Measurements from ENCODE around the gene ELP4. TPM values are rescaled to one million over a fixed set of nuclear protein-coding genes. Genes with fewer than 3 reads are reported as not detected.

Gene ELP4
- total and polyA plus RNA-seq, 9 of the 15 experiments (the other 6 are each of a cell fraction or from before 2014, with no cell fraction given): 24.1 to 60.3 (median 38.7) TPM

DNA sequence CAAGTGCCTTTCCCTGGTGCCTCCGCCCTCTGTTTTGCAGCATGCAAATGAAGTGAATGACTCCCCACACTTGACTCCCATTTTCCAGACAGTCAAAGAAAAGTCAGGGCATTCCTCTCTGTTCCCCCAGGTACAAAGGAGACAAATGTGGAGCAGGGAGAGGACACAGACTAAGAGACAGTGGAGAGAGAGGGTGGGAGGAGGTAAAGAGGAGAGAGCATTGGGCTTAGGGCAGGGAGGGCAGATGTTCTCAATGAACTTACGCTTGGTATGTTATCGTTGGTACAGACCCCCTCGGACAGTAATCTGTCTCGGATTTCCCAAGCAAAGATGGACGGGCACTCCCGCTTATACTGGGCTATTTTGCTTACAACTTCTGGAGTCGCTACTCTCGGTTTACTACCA lies 291.7 kb downstream of the ELP4 start:
- Histone ChIP-seq H3K4me2 (ENCODE audit: insufficient read depth, low read length) (no peak overlapping the region), H3K9me3 (replicated peaks; ENCODE audit: control insufficient read depth, insufficient read depth, low read depth, low read length) (no peaks in the 10 kb centered on the region), H3K4me3 (no peak overlapping the region), H3K36me3 (ENCODE audit: control insufficient read depth, insufficient read depth, low read length) (no peaks in the 10 kb centered on the region), H3K27me3 (ENCODE audit: control insufficient read depth in 2 of 2, insufficient read depth in 2 of 2, low read length in 2 of 2) (peaks cover 6 to 41% of the 10 kb centered on the region in 2 experiments; a peak in 4 of 5 replicates), H2AFZ (ENCODE audit: low read depth, low read length) (no peak overlapping the region), H3K27ac (ENCODE audit: extremely low read depth, low read depth, low read length) (no peak overlapping the region), H3K79me2 (ENCODE audit: control insufficient read depth, insufficient read depth, low read length) (no peaks in the 10 kb centered on the region), H4K20me1 (replicated peaks; ENCODE audit: control insufficient read depth, insufficient read depth, low read length) (no peaks in the 10 kb centered on the region), H3K9me1 (ENCODE audit: control insufficient read depth, insufficient read depth, low read length) (no peaks in the 10 kb centered on the region), H3K9ac (ENCODE audit: insufficient read depth in 1 of 2, low read depth in 2 of 2, low read length in 2 of 2) (no peak overlapping the region), H3K4me1 (replicated peaks in 1 of 2; ENCODE audit: control insufficient read depth in 2 of 2, insufficient read depth in 2 of 2, low read length in 2 of 2) (peaks cover 0 to 3% of the 10 kb centered on the region in 2 experiments; a peak in 4 of 5 replicates)
- no peak for ATAC-seq
- TF ChIP-seq C11orf30 (IDR thresholded peaks at IDR 0.05; ENCODE audit: low read depth) (no peak), RNF219 (CRISPR knock-in tag; IDR thresholded peaks at IDR 0.05) (no peak), SUPT5H (IDR thresholded peaks at IDR 0.05) (no peak), BRD9 (IDR thresholded peaks at IDR 0.05; ENCODE audit: low read depth, partially characterized antibody) (no peak), NRF1 (conservative IDR thresholded peaks at IDR 0.05 in 1 of 2, IDR thresholded peaks at IDR 0.05 in 1 of 2) (no peak), ZFP36 (IDR thresholded peaks at IDR 0.05; ENCODE audit: low read depth, low read length, partially characterized antibody) (no peak), TAF9B (IDR thresholded peaks at IDR 0.05; ENCODE audit: partially characterized antibody) (no peak), PML (IDR thresholded peaks at IDR 0.05; ENCODE audit: low read length) (no peak), PURB (CRISPR knock-in tag; IDR thresholded peaks at IDR 0.05; ENCODE audit: low read depth) (no peak), RBM34 (IDR thresholded peaks at IDR 0.05; ENCODE audit: borderline replicate concordance, insufficient read depth, low read length) (no peak)
- TF ChIP-seq, protein P1, sequence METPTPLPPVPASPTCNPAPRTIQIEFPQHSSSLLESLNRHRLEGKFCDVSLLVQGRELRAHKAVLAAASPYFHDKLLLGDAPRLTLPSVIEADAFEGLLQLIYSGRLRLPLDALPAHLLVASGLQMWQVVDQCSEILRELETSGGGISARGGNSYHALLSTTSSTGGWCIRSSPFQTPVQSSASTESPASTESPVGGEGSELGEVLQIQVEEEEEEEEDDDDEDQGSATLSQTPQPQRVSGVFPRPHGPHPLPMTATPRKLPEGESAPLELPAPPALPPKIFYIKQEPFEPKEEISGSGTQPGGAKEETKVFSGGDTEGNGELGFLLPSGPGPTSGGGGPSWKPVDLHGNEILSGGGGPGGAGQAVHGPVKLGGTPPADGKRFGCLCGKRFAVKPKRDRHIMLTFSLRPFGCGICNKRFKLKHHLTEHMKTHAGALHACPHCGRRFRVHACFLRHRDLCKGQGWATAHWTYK (CRISPR knock-in tag; IDR thresholded peaks at IDR 0.05): no peak
- TF ChIP-seq, protein P2, sequence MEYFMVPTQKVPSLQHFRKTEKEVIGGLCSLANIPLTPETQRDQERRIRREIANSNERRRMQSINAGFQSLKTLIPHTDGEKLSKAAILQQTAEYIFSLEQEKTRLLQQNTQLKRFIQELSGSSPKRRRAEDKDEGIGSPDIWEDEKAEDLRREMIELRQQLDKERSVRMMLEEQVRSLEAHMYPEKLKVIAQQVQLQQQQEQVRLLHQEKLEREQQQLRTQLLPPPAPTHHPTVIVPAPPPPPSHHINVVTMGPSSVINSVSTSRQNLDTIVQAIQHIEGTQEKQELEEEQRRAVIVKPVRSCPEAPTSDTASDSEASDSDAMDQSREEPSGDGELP (CRISPR knock-in tag; IDR thresholded peaks at IDR 0.05; ENCODE audit: borderline replicate concordance): no peak
- FAIRE-seq: no peak
- WGBS (ENCODE audit: insufficient coverage, low coverage, missing lambda C conversion rate): 36% methylated on average over 9 of the region's 9 CpGs
- in situ Hi-C loops (cut with MboI) (no loop called here), intact Hi-C loops (cut with micrococcal nuclease) (no loop called here)
- CTCF ChIA-PET (ENCODE audit: low intra/inter-chr PET ratio): no interaction called here
- BruUV-seq (replicated peaks): no TSS peak
- DNase-seq (ENCODE audit: extremely low read depth in 1 of 4, low spot score in 3 of 4): no peak
- POLR2A ChIA-PET: interaction anchor here (0.9 kb wide), 1 partner anchor 73 kb away, joined by 3 read pairs; no protein-coding TSS in a partner anchor

Data from K562 (cell line).